Uterus (tissue), 4 donors: ENCODE results near the gene NBEA. TPM values are rescaled to one million over a fixed set of nuclear protein-coding genes. Genes with fewer than 3 reads are reported as not detected.

Experiments
- DNase-seq, 2 donors: peaks; one replicate each; pipeline ENCODE4 v3.0.0-alpha.2; 2019 to 2020
- H3K27ac ChIP-seq, 2 donors: fragments of 200-600 bp; sonication (generic); 1 replicate in 1 of 2; 2 replicates in 1 of 2; pipeline ENCODE4 v1.5.1; 2016 to 2018
- H3K27me3 ChIP-seq, 2 donors: fragments of 200-600 bp; sonication (generic); one replicate each; pipeline ENCODE4 v1.5.1; 2018 to 2019; ENCODE audit warnings: control low read depth in 1 of 2
- H3K36me3 ChIP-seq, 2 donors: fragments of 200-600 bp; sonication (generic); one replicate each; pipeline ENCODE4 v1.5.1; 2019; ENCODE audit warnings: control low read depth in 1 of 2
- H3K4me1 ChIP-seq, 2 donors: fragments of 200-600 bp; sonication (generic); one replicate each; pipeline ENCODE4 v1.5.1; 2018 to 2019; ENCODE audit warnings: control low read depth in 1 of 2
- H3K4me3 ChIP-seq, 2 donors: fragments of 200-600 bp; sonication (generic); 1 replicate in 1 of 2; 2 replicates in 1 of 2; pipeline ENCODE4 v1.5.1; 2018 to 2019; ENCODE audit warnings: mild to moderate bottlenecking in 1 of 2
- H3K9me3 ChIP-seq, 2 donors: fragments of 200-600 bp; sonication (generic); one replicate each; pipeline ENCODE4 v1.5.1; 2019; ENCODE audit warnings: control low read depth in 1 of 2
- CTCF ChIP-seq, 4 experiments: fragments of 200-600 bp in 2 of 4; fragments of 450-650 bp in 2 of 4; sonication (generic) in 2 of 4; IDR thresholded peaks; one replicate each; pipeline ENCODE4 v1.5.1; 2016 to 2019; ENCODE audit warnings: antibody characterized with exemption in 4 of 4, mild to moderate bottlenecking in 2 of 4, moderate library complexity in 1 of 4
- POLR2A ChIP-seq, 2 donors: fragments of 450-650 bp; IDR thresholded peaks; one replicate each; pipeline ENCODE4 v1.6.1; 2016; ENCODE audit warnings: antibody characterized with exemption in 2 of 2, mild to moderate bottlenecking in 1 of 2, moderate library complexity in 1 of 2
- intact Hi-C: fragments of 100-400 bp; cut with DNase I; formaldehyde crosslinking; loops from one replicate; pipeline ENCODE4 v1.15.1; 2023; ENCODE audit warnings: low total_unique reads
- total RNA-seq, 4 donors: library from RNA; depleted of rRNA in 3 of 4; stranded (reverse); fragments of >200 nt in 3 of 4; gene quantifications; one replicate each; pipeline versions ENCODE4 v1.1.0 to v1.2.4, GENCODE V29; 2014 to 2023
- donor health status: DM: yes; HTN: yes; CAD: no.

NBEA gene
- total RNA-seq, 4 donors from 2014 or later: 15.6 to 58.1 (median 37.3) TPM

- no peaks in the 10 kb centered on the region for H3K9me3 ChIP-seq
- no peaks in the 10 kb centered on the region for H3K27me3 ChIP-seq
- H3K27ac ChIP-seq: no peak overlapping the region
- no peak overlapping the region for H3K4me3 ChIP-seq
- intact Hi-C loops: no loop called here
- H3K4me1 ChIP-seq: no peaks in the 10 kb centered on the region
- no peaks in the 10 kb centered on the region for H3K36me3 ChIP-seq
- no peak for DNase-seq
- no peak for TF ChIP-seq POLR2A (IDR thresholded peaks at IDR 0.05)
- no peak for TF ChIP-seq CTCF (IDR thresholded peaks at IDR 0.05)
Measured at GRCh38 chr13:34900288-34900739, 41.8 kb upstream of the NBEA start.

GRCh38 chr13:34901572-34901971, 40.5 kb upstream of the NBEA start:
- no peak overlapping the region for H3K4me3 ChIP-seq
- TF ChIP-seq POLR2A (IDR thresholded peaks at IDR 0.05) (no peak), CTCF (IDR thresholded peaks at IDR 0.05) (no peak)
- no peaks in the 10 kb centered on the region for H3K9me3 ChIP-seq
- H3K27ac ChIP-seq: no peak overlapping the region
- H3K4me1 ChIP-seq: no peaks in the 10 kb centered on the region
- DNase-seq: no peak
- intact Hi-C loops: no loop called here
- no peaks in the 10 kb centered on the region for H3K36me3 ChIP-seq
- no peaks in the 10 kb centered on the region for H3K27me3 ChIP-seq

GRCh38 chr13:34911159-34911558, 30.9 kb upstream of the NBEA start:
- Histone ChIP-seq H3K9me3 (no peaks in the 10 kb centered on the region), H3K4me1 (no peaks in the 10 kb centered on the region), H3K27ac (no peak overlapping the region), H3K36me3 (no peaks in the 10 kb centered on the region), H3K27me3 (no peaks in the 10 kb centered on the region), H3K4me3 (no peak overlapping the region)
- no peak for TF ChIP-seq POLR2A (IDR thresholded peaks at IDR 0.05)
- no peak for TF ChIP-seq CTCF (IDR thresholded peaks at IDR 0.05)
- intact Hi-C loops: no loop called here
- DNase-seq: no peak

GRCh38 chr13:34913040-34913439, 29.0 kb upstream of the NBEA start:
- H3K9me3 ChIP-seq: no peaks in the 10 kb centered on the region
- no peak for DNase-seq
- intact Hi-C loops: no loop called here
- no peaks in the 10 kb centered on the region for H3K27me3 ChIP-seq
- H3K4me3 ChIP-seq: no peak overlapping the region
- no peaks in the 10 kb centered on the region for H3K4me1 ChIP-seq
- no peaks in the 10 kb centered on the region for H3K36me3 ChIP-seq
- TF ChIP-seq CTCF (IDR thresholded peaks at IDR 0.05) (no peak), POLR2A (IDR thresholded peaks at IDR 0.05) (no peak)
- no peak overlapping the region for H3K27ac ChIP-seq

- no peak for DNase-seq
- Histone ChIP-seq H3K36me3 (no peaks in the 10 kb centered on the region), H3K4me3 (no peak overlapping the region), H3K9me3 (no peaks in the 10 kb centered on the region), H3K27ac (no peak overlapping the region), H3K27me3 (no peaks in the 10 kb centered on the region), H3K4me1 (no peaks in the 10 kb centered on the region)
- TF ChIP-seq CTCF (IDR thresholded peaks at IDR 0.05) (no peak), POLR2A (IDR thresholded peaks at IDR 0.05) (no peak)
- intact Hi-C loops: no loop called here
Measured at GRCh38 chr13:34914416-34914815, 27.7 kb upstream of the NBEA start.
